C1 segment of cervical spinal cord (tissue), 14 donors: ENCODE results near the gene MALRD1.
A peak's percentile ranks its signal among the peaks of the same experiment; 100 is the strongest.

Experiments
- DNase-seq, 14 donors: peaks; one replicate each; lab custom pipeline; 2025; lab: John Stamatoyannopoulos, UW

The MALRD1 gene

DNA sequence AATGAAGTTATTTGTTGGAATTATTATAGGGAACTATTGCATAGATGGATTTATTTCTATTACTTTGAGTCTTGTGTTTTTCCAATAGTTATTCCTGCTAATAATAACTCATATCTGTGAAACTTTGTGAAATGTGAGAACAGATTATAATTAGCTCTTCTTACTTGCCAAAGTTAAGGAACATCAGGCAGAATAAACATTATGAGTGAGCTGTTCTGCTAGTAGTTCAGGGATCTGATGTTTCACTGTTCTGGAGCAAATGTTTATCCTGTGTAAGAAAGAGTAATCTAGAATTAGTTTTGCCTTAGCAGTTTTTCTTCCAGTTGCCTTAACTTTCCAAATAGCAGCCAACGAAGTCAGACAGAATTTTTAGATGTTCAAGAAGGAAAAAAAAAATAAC, 522.4 kb downstream of the MALRD1 start:
- DNase-seq = no peak

DNA sequence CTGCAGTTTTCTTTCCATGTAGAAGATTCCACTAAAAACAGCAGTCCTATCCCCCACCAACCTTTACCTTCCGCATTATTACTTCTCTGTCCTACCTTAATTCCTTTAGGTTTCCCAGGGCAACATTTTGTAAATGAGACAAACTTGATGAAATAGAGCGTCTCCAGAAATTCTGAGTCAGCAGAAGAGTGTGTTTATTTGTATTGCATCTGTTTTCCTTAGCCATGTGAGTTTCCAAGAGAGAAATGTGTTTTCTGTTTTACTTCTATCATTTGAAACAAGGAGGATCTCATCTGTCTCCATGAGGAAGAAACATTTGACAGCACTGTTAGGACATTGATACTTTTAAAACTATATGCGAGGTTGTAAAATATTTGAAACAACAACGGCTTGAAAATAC, 523.5 kb downstream of the MALRD1 start:
- DNase-seq = no peak

DNA sequence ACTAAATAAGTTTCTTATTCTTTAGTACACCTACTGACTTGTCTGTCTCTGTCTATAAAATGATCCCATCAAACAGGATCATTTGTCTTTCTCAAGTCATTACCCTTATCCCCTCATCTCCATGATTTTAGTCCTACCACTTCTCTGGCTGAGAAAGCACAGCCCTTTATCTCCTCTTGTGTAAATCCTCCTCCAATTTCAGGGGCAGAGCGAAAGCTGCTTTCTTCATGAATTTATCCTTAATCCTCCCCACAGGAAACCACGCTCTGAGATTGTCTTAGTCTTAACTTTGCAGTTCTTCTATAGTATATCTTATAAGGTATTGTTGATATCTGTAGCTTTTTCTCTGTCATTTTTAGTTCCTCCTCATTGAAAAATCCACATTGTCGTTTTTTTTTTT, 528.0 kb downstream of the MALRD1 start:
- no peak for DNase-seq

DNA sequence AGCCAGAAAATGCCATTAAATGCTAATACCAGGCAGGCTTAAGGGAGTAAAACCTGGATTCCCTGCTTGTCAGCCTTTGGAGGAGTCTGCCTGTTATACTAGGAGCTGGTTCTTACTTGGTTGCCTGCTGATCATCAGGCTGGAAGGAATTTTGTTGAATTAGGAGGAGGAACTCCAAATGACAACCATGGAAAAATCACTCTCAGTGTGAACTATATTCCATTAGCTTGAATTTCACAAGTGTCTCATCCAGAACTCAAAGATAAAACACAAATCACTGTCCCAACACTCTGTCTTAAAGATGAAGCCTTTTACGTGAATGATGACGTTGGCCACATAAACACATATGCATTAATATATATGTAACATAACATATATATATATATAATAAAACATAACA, 528.8 kb downstream of the MALRD1 start:
- DNase-seq = no peak

DNA sequence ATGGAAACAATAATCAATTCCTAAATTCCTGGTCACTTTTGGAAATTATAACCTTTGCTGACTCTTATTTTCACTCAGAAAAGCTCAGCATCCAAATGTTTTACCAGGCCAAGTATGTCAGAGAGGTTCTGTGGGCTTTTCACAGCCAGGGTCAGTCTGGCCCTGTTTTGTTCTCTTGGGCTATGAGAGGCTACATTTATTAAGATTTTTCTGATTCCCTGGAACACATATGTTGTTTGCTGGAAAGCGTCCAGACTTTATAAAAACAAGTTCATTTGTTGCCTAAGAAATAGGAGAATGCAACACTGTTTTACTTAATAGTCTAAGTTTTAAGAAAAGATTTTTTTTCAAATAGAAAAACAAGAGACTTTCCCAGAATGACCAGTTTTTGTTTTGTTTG, 529.2 kb downstream of the MALRD1 start:
- DNase-seq = no peak

- DNase-seq = no peak
Measured at GRCh38 chr10:19578571-19578970, 530.0 kb downstream of the MALRD1 start.

DNA sequence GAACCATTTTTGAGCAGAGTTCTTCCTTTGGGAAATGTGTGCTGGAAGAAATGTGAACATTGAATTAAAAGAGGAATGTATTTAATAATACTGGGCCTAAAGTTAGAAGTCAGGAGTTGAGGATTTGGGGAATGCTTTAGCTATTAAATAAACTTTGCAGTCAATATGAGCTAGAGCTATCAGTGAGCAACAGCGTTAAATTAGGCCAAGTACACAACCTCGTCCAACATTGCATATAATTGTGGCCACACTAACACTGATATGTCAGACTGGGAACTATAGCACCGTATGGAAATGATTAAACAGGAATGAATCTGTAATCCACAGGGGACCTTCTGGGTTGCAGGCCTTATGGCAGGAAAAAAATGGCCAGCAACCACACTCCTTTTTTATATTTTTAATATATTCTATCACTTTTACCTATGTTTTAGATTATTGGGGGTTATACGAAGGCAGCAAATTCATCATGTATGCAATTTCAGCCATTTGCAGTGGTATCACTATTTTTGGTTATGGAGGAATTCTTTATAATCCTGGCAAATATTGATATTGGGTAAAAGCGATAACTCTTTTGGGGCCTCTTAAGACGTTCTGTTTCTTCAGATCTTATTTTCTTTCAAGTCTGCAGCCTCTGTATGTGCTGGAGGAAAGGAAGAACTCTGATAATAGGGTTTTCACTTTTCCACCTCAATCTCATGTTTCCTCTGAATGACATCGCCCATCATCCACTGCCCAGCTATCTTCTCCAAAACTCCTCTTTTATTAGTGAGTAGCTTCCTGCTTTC, 531.4 kb downstream of the MALRD1 start:
- DNase-seq = no peak

DNA sequence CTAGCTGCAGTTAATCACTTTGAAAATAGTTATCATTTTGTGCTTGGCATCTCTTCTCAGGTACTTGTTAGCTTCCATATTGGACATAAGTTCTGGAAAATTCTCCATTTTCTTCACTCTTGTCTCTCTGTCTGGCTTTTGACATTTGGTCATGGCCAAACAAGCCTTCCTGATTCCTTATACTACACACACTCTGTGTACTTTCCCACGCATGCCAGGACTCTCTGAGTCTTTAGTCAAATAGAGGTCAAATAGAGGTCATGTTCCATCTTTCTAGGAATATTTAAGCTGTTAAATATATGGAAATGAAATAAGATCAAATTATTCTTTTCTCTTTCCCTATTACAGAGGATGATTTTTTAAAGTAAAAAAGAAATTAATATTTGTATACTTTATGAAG, 532.1 kb downstream of the MALRD1 start:
- no peak for DNase-seq

- DNase-seq = no peak
Measured at GRCh38 chr10:19588608-19589007, 540.0 kb downstream of the MALRD1 start.

- DNase-seq = no peak
Measured at GRCh38 chr10:19592276-19592675, 543.7 kb downstream of the MALRD1 start.

DNA sequence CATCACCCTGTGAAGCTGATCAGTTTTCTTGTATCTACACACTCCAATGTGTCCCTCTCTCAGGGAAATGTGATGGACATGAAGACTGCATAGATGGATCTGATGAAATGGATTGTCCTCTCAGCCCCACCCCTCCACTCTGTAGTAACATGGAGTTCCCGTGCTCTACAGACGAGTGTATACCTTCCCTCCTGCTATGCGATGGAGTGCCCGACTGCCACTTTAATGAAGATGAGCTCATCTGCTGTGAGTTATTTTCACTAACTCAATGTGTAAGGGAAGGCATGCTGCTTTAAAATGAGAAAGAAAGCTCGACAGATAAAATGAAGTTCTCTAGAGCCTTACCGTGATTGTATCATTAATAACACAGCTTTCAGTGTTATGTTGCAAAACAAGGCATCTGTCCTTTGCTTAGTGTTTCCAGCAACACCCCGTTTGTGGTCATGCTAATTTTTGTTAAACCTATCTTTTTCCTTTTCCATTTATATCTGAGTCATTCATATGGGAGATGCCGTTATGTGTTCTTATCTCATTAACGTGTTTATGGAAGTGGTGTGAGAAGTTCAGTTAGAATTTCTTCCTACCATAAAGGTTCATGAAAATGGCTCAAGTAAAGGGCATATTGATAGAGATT, 546.7 kb downstream of the MALRD1 start:
- no peak for DNase-seq

- no peak for DNase-seq
Measured at GRCh38 chr10:19605806-19606205, 557.2 kb downstream of the MALRD1 start.

GRCh38 chr10:19606968-19607367, 558.4 kb downstream of the MALRD1 start:
- no peak for DNase-seq

DNA sequence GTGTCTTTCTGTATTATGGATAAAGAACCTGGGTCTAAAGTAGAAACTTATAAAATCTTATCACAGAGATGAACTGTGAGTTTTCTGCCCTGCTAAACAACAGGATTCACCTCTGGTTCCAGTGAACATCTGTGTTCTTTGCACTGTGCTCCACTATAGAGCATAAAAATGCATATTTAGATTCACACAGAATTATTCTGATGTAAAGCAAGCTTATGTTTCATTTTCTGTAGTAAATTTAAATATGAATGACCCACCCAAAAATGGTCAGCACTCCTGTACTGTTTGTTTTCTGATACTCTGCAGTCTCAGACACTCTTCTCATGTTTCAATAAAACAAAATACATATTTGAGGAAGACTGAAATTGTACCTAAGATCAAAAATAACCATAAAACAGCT, 563.2 kb downstream of the MALRD1 start:
- no peak for DNase-seq

- DNase-seq = no peak
Measured at GRCh38 chr10:19616966-19617365, 568.4 kb downstream of the MALRD1 start.

DNA sequence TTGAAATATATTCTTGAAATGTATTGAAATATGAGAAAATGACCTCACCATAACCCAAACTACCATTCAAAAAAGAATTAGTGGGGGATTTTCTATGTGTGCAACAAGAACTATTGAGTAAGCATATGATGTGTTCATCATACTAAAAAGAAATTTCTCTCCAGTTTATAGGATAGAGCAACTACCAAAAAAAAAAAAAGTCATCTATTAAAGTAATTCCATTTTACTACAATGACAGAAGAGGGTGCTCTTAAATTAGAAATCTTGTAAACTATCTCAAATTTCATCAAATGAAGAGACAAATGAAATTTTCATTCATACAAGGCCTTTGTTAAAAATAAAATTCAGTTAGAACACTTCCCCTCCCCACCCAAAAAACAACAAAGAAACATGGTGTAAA, 572.2 kb downstream of the MALRD1 start:
- DNase-seq = no peak

- DNase-seq = no peak
Measured at GRCh38 chr10:19623321-19623720, 574.7 kb downstream of the MALRD1 start.

- DNase-seq = no peak
Measured at GRCh38 chr10:19626156-19626555, 577.6 kb downstream of the MALRD1 start.

- peak in 3 of 14 donors; percentile 8 to 43 (median 19) for DNase-seq
Measured at GRCh38 chr10:19628767-19629560, 580.4 kb downstream of the MALRD1 start.

DNA sequence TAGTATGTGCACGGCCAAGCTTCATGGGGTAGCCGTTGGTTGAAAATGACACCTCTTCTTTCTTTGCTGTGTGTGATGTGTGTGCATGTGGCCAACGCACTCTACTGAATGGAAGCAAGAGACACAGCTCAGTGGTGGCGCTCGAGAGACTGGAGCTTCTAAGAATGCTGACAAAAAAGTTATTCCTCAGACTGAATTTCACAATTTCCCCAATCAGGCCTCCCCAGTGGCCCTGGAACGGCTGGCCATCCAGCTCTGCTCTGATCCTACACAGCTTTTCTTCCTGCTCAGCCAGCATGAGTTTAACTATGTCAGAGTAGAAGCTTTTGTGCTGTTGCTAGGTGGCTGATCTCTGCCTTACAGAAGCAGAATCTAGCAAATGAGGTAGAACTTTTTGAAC, 581.0 kb downstream of the MALRD1 start:
- DNase-seq = peak in 11 of 14 donors; percentile 4 to 73 (median 41)

- no peak for DNase-seq
Measured at GRCh38 chr10:19634163-19634562, 585.6 kb downstream of the MALRD1 start.

DNA sequence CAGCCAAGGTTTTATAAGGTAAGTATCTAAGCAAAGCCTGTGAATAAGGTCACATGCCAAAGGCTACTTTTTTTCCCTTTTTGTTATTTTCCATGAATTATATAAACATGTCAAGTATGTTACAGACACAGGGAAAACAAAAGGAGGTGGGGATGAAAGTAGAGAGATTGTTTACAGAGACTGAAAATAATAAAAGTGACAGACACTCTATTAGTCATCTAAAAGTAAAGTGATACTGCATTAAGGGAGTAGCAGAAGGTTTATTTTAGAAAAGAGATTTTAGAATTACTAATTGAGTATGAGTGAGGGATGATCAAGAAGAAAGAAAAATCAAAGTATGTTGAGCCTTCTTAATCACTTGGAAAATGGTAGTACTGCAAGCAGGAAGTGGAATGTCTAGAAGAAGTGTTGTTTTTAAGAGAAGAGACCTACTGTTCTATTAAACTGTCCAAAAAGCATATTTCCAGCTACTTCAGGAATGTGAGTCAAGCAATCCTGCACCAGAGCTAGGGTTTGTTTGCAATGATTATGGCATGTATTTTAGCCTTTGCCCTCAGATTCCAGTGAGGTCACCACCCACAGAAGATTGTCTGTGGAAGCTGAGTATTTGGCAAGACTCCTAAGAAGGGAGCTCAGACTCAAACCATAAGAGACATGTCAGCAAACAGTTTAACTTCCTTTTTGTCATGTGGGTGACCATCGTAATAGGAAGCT, 589.7 kb downstream of the MALRD1 start:
- DNase-seq = no peak
